H9 (cell line): Measurements from ENCODE around the gene SHB. TPM values are rescaled to one million over a fixed set of nuclear protein-coding genes. Genes with fewer than 3 reads are reported as not detected.

ENCODE experiments used
- DNase-seq: peaks from one replicate; pipeline ENCODE4 v3.0.0-alpha.2; 2017
- H2AFZ ChIP-seq: one replicate; pipeline ENCODE4 v1.6.1; 2013; ENCODE audit warnings: mild to moderate bottlenecking, low read length, control low read depth, moderate library complexity
- H2AK5ac ChIP-seq: 2 replicates; pipeline ENCODE4 v1.6.1; 2013; ENCODE audit warnings: low read length, control low read depth, mixed read lengths; ENCODE audit not compliant: insufficient read length
- H2BK120ac ChIP-seq: one replicate; pipeline ENCODE4 v1.6.1; 2013; ENCODE audit warnings: low read depth, mild to moderate bottlenecking, low read length, control low read depth, inconsistent platforms; ENCODE audit not compliant: poor library complexity, severe bottlenecking
- H2BK12ac ChIP-seq: 2 replicates; pipeline ENCODE4 v1.6.1; 2013; ENCODE audit warnings: low read length, control low read depth, mixed read lengths, low read depth; ENCODE audit not compliant: insufficient read length
- H2BK15ac ChIP-seq: 2 replicates; pipeline ENCODE4 v1.6.1; 2013; ENCODE audit warnings: low read depth, low read length, control low read depth
- H2BK20ac ChIP-seq: one replicate; pipeline ENCODE4 v1.6.1; 2013; ENCODE audit warnings: low read depth, mild to moderate bottlenecking, low read length, control low read depth, inconsistent platforms; ENCODE audit not compliant: poor library complexity, severe bottlenecking
- H2BK5ac ChIP-seq: 2 replicates; pipeline ENCODE4 v1.6.1; 2013; ENCODE audit warnings: low read length, control low read depth, mixed read lengths; ENCODE audit not compliant: insufficient read length
- H3K14ac ChIP-seq: 2 replicates; pipeline ENCODE4 v1.6.1; 2013; ENCODE audit warnings: low read length, control low read depth; ENCODE audit not compliant: insufficient read depth
- H3K18ac ChIP-seq: 2 replicates; pipeline ENCODE4 v1.6.1; 2013; ENCODE audit warnings: low read depth, mild to moderate bottlenecking, mixed read lengths, low read length, control low read depth; ENCODE audit not compliant: insufficient read length
- H3K23ac ChIP-seq: 2 replicates; pipeline ENCODE4 v1.6.1; 2013; ENCODE audit warnings: low read length, control low read depth, mixed read lengths, low read depth; ENCODE audit not compliant: insufficient read length
- H3K23me2 ChIP-seq: 2 replicates; pipeline ENCODE4 v1.6.1; 2013; ENCODE audit warnings: low read depth, mild to moderate bottlenecking, mixed read lengths, low read length, control low read depth; ENCODE audit not compliant: insufficient read length, poor library complexity, severe bottlenecking
- H3K27ac ChIP-seq: 2 replicates; pipeline ENCODE4 v1.5.1; 2013; ENCODE audit warnings: low read length, control low read depth, mixed read lengths, low read depth; ENCODE audit not compliant: insufficient read length
- H3K27me3 ChIP-seq: 2 replicates; pipeline ENCODE4 v1.6.1; 2013; ENCODE audit warnings: low read length, control low read depth, inconsistent platforms; ENCODE audit not compliant: insufficient read depth
- H3K4ac ChIP-seq: 2 replicates; pipeline ENCODE4 v1.6.1; 2013; ENCODE audit warnings: low read depth, mild to moderate bottlenecking, control low read depth, inconsistent platforms, low read length, moderate library complexity
- H3K4me1 ChIP-seq: 2 replicates; pipeline ENCODE4 v1.6.1; 2013; ENCODE audit warnings: low read length, control low read depth, inconsistent platforms; ENCODE audit not compliant: insufficient read depth
- H3K4me2 ChIP-seq: 2 replicates; pipeline ENCODE4 v1.6.1; 2013; ENCODE audit warnings: low read length, control low read depth, mixed read lengths; ENCODE audit not compliant: insufficient read length, insufficient read depth
- H3K56ac ChIP-seq: 2 replicates; pipeline ENCODE4 v1.6.1; 2013; ENCODE audit warnings: low read depth, mild to moderate bottlenecking, mixed read lengths, low read length, control low read depth; ENCODE audit not compliant: insufficient read length
- H3K79me1 ChIP-seq: 2 replicates; pipeline ENCODE4 v1.6.1; 2013; ENCODE audit warnings: low read depth, mild to moderate bottlenecking, moderate library complexity, low read length, control low read depth, inconsistent platforms; ENCODE audit not compliant: insufficient read depth, poor library complexity, severe bottlenecking
- H3K79me2 ChIP-seq: 2 replicates; pipeline ENCODE4 v1.6.1; 2013; ENCODE audit warnings: low read length, control low read depth, inconsistent platforms; ENCODE audit not compliant: insufficient read depth
- H3K9ac ChIP-seq: 2 replicates; pipeline ENCODE4 v1.6.1; 2013; ENCODE audit warnings: low read length, control low read depth, mixed read lengths; ENCODE audit not compliant: insufficient read length; ENCODE audit errors: extremely low read depth
- H3K9me3 ChIP-seq: one replicate; pipeline ENCODE4 v1.6.1; 2013; ENCODE audit warnings: low read depth, low read length, inconsistent platforms; ENCODE audit not compliant: control insufficient read depth
- H3T11ph ChIP-seq: one replicate; pipeline ENCODE4 v1.6.1; 2013; ENCODE audit warnings: mild to moderate bottlenecking, low read length, control low read depth, inconsistent platforms
- H4K20me1 ChIP-seq: one replicate; pipeline ENCODE4 v1.6.1; 2013; ENCODE audit not compliant: control insufficient read depth, insufficient read length, insufficient read depth
- H4K5ac ChIP-seq: 2 replicates; pipeline ENCODE4 v1.6.1; 2013; ENCODE audit warnings: low read depth, mild to moderate bottlenecking, mixed read lengths, low read length, control low read depth; ENCODE audit not compliant: insufficient read length
- H4K8ac ChIP-seq: replicated peaks from 2 replicates; pipeline ENCODE4 v1.6.1; 2013; ENCODE audit warnings: low read length, control low read depth, mixed read lengths, low read depth; ENCODE audit not compliant: insufficient read length
- H4K91ac ChIP-seq: 2 replicates; pipeline ENCODE4 v1.6.1; 2013; ENCODE audit warnings: low read depth, mild to moderate bottlenecking, moderate library complexity, mixed read lengths, low read length, control low read depth; ENCODE audit not compliant: insufficient read length
- H3K27ac Mint-ChIP-seq, 3 experiments: 2 replicates in 2 of 3; 3 replicates in 1 of 3; pipeline ENCODE4 v1.8.0; 2020 to 2021; ENCODE audit warnings: mixed read lengths in 3 of 3, mild to moderate bottlenecking in 1 of 3, moderate library complexity in 1 of 3
- H3K27me3 Mint-ChIP-seq: 2 replicates; pipeline ENCODE4 v1.8.0; 2021; ENCODE audit warnings: low read depth, mild to moderate bottlenecking, moderate library complexity, mixed read lengths
- H3K36me3 Mint-ChIP-seq, 3 experiments: 2 replicates in 2 of 3; 3 replicates in 1 of 3; pipeline ENCODE4 v1.8.0; 2020 to 2021; ENCODE audit warnings: low read depth in 3 of 3, mixed read lengths in 3 of 3; ENCODE audit not compliant: insufficient read depth in 1 of 3
- H3K4me1 Mint-ChIP-seq, 2 experiments: 2 replicates each; pipeline ENCODE4 v1.8.0; 2020; ENCODE audit warnings: mixed read lengths in 2 of 2
- H3K4me3 Mint-ChIP-seq, 2 experiments: 2 replicates in 1 of 2; 3 replicates in 1 of 2; pipeline ENCODE4 v1.8.0; 2020 to 2021; ENCODE audit warnings: mild to moderate bottlenecking in 2 of 2, mixed read lengths in 2 of 2, moderate library complexity in 1 of 2
- H3K9me3 Mint-ChIP-seq, 2 experiments: 2 replicates in 1 of 2; 3 replicates in 1 of 2; pipeline ENCODE4 v1.8.0; 2020; ENCODE audit warnings: mild to moderate bottlenecking in 2 of 2, mixed read lengths in 2 of 2, moderate library complexity in 1 of 2
- WGBS: extraction: QIAGEN DNeasy Blood & Tissue Kit; methylation state at CpG from one replicate; pipeline ENCODE4 v1.1.7; 2013; ENCODE audit warnings: missing lambda C conversion rate, low lambda C conversion rate, mixed read lengths; ENCODE audit not compliant: insufficient read length; ENCODE audit errors: extremely low coverage; 5-methylcytosine and 5-hydroxymethylcytosine counted together
- total RNA-seq: library from RNA; stranded (reverse); gene quantifications from 2 replicates; pipeline ENCODE4 v1.2.1, GENCODE V29; 2021
- TF ChIP-seq, protein P1 (sequence below): fragments of 200-600 bp; sonication (generic); conservative IDR thresholded peaks from 3 replicates; pipeline ENCODE4 v1.8.0; 2021; ENCODE audit warnings: antibody characterized with exemption, mild to moderate bottlenecking

The SHB gene
- total RNA-seq, 1 experiment from 2014 or later = 14.6 TPM

DNA sequence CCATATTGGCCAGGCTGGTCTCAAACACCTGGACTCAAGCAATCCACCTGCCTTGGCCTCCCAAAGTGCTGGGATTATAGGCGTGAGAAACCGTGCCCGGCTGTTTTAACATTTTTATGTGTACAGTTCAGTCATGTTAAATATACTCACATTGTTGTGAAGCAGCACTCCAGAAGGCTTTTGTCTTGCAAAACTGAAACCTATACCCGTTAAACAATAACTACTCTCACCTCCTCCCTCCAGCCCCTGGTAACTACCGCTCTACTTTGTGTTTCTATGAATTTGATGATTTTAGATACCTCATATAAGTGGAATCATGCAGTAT lies 23.1 kb upstream of the SHB start:
- Histone ChIP-seq H4K8ac (no peak overlapping the region), H2BK15ac (no peak overlapping the region), H3K9me3 (no peaks in the 10 kb centered on the region), H3K79me2 (no peaks in the 10 kb centered on the region), H2BK12ac (no peak overlapping the region), H3K56ac (no peak overlapping the region), H3K4me2 (no peak overlapping the region), H3K79me1 (no peaks in the 10 kb centered on the region), H3K23me2 (no peaks in the 10 kb centered on the region), H3K27ac (no peak overlapping the region), H2BK120ac (no peak overlapping the region), H3K4me1 (no peaks in the 10 kb centered on the region; the same call in 1 of the 2 replicates), H2AK5ac (no peak overlapping the region), H3K23ac (no peak overlapping the region), H3K14ac (no peak overlapping the region), H4K91ac (no peak overlapping the region), H4K5ac (no peak overlapping the region), H3T11ph (no peak overlapping the region), H2AFZ (no peak overlapping the region), H2BK5ac (no peak overlapping the region), H3K4ac (no peak overlapping the region), H3K27me3 (no peaks in the 10 kb centered on the region), H3K9ac (no peak overlapping the region), H3K18ac (no peak overlapping the region), H2BK20ac (no peak overlapping the region), H4K20me1 (no peaks in the 10 kb centered on the region)
- no CpG with 5 or more reads among the region's 5 CpGs for WGBS
- Mint-ChIP-seq H3K4me1 (peaks cover 23 to 30% of the 10 kb centered on the region in 2 experiments), H3K27me3 (peaks cover 17% of the 10 kb centered on the region), H3K36me3 (no peaks in the 10 kb centered on the region), H3K27ac (no peak overlapping the region), H3K4me3 (no peak overlapping the region), H3K9me3 (no peaks in the 10 kb centered on the region)
- DNase-seq = no peak
- TF ChIP-seq, protein P1, sequence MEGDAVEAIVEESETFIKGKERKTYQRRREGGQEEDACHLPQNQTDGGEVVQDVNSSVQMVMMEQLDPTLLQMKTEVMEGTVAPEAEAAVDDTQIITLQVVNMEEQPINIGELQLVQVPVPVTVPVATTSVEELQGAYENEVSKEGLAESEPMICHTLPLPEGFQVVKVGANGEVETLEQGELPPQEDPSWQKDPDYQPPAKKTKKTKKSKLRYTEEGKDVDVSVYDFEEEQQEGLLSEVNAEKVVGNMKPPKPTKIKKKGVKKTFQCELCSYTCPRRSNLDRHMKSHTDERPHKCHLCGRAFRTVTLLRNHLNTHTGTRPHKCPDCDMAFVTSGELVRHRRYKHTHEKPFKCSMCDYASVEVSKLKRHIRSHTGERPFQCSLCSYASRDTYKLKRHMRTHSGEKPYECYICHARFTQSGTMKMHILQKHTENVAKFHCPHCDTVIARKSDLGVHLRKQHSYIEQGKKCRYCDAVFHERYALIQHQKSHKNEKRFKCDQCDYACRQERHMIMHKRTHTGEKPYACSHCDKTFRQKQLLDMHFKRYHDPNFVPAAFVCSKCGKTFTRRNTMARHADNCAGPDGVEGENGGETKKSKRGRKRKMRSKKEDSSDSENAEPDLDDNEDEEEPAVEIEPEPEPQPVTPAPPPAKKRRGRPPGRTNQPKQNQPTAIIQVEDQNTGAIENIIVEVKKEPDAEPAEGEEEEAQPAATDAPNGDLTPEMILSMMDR = no peak
